NCI-H1105 treated with DMSO at 0.1 percent for 48 hours (cell line): Measurements from ENCODE around the gene MRO.
A peak's percentile ranks its signal among the peaks of the same experiment; 100 is the strongest.
"Not testable (repeated sequence)": the region's sequence is repeated elsewhere in the genome, so short reads cannot be mapped to it uniquely, and the experiment has no call there.

Experiments used
- DNase-seq: peaks from one replicate; lab custom pipeline; 2025; lab: John Stamatoyannopoulos, UW

The MRO gene

GRCh38 chr18:50819728-50820378, at the start of gene MRO:
Gene MRO, minus strand, starts transcription at chr18:50820016. Its CDS starts 10,616 bp downstream, at chr18:50809400.
- DNase-seq: peak; percentile 87

DNA sequence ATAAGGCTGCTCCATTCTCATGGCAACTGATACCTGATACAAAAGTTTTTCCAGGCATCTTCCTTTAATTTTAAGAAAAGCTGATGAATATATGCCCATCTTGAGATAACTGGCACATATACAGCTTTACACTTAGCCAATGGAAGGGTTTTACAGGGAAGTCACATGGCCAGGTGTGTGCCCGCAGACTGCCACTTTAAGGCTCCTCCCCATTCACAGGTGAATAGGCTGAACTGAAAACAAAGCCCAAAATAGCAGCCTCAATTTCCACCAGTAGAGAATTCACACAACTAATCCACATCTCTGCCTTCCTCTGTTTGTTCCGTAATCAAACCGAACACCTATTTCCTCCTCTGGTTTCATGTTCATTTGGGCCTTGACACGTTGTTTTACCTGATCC, 49.3 kb upstream of the MRO start:
- no peak for DNase-seq

DNA sequence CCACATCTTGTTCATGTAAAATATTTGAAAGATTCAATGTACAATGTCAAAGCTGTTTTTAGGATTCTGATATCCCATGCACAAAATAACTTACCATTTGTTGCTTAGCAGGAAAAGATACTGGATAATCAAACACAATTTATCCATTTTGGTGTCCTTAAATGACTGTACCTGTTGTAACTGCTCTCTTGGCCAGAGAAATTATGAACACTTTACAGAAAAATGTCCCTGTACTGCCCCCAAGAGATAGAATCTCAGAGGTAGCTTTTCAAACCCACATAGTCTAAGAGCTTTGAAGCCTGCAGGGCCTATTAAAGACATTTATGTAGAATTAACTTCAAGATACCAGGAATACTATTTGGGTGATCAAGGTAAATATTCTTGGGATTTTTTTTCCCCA, 46.9 kb upstream of the MRO start:
- DNase-seq: no peak

GRCh38 chr18:50863840-50864375, 44.1 kb upstream of the MRO start:
- no peak for DNase-seq

- no peak for DNase-seq
These were observed 42.6 kb upstream of the MRO start for GRCh38 chr18:50862401-50862800.

DNA sequence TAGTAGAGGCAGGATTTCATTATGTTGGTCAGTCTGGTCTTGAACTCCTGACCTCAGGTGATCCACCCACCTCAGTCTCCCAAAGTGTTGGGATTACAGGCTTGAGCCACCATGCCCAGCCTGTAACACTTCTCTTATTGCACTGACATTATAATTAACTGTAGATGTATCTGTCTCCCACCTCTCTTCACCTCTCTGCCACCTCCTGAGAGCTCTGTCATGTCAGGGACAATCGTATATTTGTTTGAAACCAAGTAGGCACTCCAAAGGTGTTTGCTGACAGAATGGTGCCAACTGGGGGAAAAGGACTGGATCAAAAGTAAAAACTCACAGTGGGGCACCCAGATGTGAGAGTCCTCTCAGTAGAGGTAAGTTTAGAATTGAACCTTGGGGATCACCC, 41.8 kb upstream of the MRO start:
- no peak for DNase-seq

DNA sequence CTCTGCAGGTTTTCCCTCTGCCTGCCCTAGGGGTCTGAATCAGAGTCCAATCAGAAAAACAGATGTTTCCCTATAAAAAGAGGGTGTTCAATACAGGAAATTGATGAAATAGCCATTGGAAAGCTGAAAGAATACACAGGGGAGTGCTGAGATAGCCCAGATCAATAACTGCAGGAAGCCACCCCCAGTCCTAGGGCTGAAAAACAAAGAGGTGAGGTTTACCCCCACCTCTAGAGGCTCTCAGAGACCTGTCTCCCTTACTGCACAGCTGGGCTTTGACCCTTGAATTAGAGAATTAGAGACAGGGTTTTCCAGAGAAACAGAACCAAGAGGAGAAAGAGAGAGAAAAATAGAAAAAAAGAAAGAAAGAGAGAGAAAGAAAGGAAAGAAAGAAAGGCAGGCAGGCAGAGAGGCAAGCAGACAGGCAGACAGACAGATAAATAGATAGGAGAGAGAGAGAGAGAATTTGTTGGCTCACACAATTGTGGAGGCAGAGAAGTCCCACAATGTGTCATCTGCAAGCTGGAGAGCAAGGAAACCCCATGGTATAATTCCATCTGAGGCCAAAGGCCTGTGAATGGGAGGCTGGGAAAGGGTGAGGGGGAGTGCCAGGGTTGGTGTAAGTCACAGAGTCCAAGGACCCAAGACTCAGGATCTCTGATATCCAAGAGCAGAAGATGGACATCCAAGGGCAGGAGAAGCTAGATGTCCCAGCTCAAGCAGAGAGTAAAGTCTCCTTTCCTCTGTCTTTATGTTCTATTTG, 40.2 kb upstream of the MRO start:
- no peak for DNase-seq

DNA sequence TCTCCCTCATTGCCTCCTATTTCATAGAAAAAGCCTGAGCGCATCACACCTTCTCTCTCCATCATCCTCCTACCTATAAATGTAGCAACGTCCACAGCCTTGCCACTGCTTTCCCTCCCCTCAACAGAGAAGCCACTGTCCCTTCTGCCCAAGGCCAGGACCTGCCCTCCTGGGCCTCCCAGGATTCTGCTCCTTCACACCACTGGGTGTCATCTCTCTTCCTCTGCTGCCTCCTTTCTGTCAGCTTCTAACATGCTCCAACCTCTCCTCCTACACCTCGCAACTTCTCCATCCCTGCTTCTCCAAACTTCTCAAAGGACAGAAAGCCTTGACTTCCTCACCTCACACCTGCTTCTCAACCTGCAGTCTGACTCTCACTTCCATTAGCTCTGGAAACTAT, 37.9 kb upstream of the MRO start:
- no peak for DNase-seq

DNA sequence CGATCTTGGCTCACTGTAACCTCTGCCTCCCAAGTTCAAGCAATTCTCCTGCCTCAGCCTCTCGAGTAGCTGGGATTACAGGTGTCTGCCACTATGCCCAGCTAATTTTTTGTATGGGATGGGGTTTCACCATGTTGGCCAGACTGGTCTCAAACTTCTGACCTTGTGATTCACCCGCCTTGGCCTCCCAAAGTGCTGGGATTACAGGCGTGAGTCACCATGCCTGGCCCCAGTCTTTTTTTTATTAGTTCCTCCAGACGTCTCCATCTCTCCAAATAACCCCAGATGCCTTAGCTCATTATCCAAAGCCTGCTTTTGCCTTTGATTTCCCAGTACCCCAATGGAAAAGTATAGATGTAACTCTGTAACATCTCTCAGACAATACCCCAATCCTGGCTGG, 37.4 kb upstream of the MRO start:
- not testable (repeated sequence) for DNase-seq

DNA sequence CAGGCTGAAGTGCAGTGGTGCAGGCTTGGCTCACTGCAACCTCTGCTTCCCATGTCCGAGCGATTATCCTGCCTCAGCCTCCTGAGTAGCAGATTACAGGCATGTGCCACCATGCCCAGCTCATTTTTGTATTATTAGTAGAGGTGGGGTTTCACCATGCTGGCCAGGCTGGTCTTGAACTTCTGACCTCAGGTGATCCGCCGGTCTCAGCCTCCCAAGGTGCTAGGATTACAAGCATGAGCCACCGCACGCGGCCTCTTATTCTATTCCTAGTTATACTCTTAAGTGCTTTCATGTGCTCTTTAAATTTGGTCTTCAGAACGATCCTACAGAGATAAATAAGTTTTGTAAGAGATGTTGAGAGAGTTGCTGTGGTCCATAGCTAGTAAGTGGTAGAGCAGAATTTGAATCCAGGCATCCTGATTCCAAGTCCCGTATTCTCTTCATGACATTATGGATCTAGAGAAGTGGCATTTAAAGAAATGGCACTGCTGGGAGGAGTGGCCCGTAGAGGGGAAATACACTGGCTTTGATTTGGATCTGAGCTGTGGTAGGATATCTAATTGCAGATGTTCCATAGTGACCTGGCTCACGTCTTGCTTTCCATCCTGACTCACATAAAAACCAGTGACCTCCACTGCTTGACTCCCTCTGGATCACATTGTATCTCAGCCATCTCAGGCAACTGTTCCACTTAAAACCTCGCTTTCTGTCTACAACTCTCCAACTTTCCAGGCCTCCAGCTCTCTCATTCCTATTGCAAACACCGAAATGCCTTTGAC, 36.4 kb upstream of the MRO start:
- DNase-seq: no peak

- DNase-seq: no peak
These were observed 34.1 kb upstream of the MRO start for GRCh38 chr18:50853863-50854271.

GRCh38 chr18:50850307-50851065, 30.7 kb upstream of the MRO start:
- no peak for DNase-seq

DNA sequence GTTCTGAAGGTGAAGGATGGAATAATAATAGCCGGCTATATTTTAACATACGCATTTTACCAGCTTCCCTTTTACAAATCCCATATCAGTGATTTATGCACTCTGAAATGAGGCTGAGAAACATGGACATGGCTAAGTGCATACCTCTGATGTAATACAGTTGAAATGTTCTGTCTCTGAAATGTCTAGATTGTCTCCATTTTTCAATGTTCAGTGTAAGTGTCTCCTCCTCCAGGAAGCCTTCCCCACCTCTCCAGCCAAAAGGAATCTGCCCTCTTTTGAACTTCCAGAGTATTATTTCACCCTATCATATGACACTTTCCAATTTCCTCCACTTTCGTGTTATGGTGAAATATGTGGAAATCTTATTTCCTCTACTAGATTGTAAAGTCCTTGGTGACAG, 29.6 kb upstream of the MRO start:
- no peak for DNase-seq

DNA sequence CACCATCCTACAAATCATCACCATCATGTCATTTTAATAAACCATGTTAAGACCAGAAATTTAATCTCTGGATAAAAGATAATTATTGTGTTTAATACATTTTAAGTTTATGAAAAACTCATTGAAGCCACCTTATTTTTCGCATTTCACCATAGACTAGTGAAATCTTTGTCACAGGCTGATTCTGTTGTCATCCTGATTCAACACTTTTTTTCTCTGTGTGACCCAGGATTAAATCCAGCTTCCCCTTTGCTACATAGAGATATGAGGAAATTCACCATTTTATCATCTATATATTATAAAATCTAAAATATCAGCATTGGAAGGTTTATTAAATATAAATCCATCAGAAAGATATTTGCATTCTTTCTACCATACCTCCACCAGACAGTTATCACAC, 29.2 kb upstream of the MRO start:
- no peak for DNase-seq

DNA sequence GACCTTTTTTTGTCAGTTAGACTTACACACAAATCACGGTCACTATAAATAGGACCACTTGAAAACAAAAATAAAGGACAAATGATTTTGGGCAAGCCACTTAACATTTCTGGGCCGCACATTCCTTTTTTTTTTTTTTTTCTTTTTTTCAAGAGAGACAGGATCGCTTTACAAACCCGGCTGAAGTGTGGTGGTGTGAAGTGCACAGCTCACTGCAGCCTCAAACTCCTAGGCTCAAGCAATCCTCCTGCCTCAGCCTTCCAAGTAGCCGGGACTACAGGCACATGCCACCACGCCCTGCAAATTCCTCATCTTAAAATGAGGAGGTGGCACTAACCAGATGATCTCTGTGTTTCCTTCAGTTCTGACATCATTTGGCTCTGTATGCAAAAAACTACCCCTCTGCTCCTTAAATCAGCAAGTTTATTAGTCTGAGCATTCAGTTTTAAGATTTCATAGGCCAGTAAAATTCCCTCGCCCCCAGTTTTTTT, 28.3 kb upstream of the MRO start:
- no peak for DNase-seq

- no peak for DNase-seq
These were observed 27.4 kb upstream of the MRO start for GRCh38 chr18:50847192-50847591.

GRCh38 chr18:50844960-50845359, 25.1 kb upstream of the MRO start:
- DNase-seq: no peak

DNA sequence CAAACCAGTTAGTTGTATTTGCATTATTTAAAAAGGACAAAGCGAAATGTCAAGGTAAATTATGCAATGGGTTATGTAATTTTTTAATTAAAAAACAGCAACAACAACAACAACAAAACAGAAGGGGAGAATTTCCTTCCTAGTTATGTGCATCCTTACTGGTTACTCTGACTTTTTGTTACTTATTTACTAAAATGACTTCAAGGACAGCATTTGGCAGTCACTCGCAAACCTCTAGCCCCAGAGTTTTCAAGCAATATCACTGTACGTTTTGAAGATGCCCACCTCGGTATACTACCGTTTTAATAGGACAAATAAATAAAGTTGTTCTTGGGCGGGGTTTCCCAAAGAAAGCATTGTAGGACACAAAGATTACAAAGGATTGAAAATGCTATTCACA, 24.7 kb upstream of the MRO start:
- DNase-seq: no peak

DNA sequence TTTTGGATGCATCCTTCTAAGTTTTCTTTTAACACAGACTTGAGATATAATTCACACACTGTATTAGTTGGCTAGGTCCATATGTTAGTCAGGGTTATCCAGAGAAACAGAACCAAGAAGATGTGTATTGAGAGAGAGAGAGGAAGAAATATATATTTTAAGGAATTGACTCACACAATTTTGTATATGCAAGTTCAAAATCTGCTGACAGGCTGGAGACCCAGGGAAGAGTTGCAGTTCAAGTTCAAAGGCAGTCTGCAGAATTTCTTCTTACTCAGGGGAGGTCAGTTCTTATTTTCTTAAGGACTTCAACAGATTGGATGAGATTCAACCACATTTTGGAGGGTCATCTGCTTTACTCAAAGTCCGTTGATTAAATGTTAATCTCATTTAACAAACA, 23.0 kb upstream of the MRO start:
- no peak for DNase-seq

DNA sequence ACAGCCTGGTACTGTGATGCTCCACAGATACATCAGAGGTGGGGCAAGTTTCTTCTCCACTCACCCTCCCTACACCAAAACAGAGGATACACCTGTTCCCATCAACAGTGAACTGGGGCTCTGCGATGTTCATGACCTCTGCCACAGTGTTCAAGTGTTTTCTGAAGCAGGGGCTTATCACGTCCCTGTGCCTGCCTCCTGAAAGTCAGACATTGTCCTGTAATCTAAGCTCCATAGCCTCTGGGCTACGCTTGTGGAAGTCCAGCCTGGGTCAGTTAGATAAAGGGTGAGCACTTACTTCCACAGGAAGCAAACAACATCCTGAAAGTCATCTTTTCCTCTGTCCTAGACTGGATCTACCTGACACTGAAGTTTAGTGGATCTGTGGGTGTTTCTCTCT, 20.2 kb upstream of the MRO start:
- no peak for DNase-seq

DNA sequence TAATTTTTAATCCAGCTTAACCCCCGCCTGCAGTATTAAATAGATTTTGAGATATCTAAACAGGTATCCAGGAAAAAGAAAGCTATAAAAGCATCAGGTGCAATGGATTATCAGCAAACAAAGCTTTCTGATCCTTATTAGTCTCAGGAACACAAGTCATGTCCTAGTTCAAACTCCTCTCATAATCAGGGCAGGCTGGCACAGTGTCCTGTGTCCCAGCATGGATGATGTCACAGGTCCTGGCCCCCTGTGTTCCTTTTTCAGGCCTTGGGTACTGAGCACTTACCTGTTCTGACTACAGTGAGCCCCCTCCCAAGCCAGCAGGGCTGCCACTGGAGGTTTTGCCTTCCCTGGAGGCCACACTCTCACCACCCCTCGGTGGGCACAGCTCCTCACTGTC, 19.5 kb upstream of the MRO start:
- DNase-seq: no peak

GRCh38 chr18:50836521-50836957, 16.7 kb upstream of the MRO start:
- no peak for DNase-seq
